ENCODE results near the gene RAPH1. TPM values are rescaled to one million over a fixed set of nuclear protein-coding genes. Genes with fewer than 3 reads are reported as not detected.

RAPH1 gene, protein sequence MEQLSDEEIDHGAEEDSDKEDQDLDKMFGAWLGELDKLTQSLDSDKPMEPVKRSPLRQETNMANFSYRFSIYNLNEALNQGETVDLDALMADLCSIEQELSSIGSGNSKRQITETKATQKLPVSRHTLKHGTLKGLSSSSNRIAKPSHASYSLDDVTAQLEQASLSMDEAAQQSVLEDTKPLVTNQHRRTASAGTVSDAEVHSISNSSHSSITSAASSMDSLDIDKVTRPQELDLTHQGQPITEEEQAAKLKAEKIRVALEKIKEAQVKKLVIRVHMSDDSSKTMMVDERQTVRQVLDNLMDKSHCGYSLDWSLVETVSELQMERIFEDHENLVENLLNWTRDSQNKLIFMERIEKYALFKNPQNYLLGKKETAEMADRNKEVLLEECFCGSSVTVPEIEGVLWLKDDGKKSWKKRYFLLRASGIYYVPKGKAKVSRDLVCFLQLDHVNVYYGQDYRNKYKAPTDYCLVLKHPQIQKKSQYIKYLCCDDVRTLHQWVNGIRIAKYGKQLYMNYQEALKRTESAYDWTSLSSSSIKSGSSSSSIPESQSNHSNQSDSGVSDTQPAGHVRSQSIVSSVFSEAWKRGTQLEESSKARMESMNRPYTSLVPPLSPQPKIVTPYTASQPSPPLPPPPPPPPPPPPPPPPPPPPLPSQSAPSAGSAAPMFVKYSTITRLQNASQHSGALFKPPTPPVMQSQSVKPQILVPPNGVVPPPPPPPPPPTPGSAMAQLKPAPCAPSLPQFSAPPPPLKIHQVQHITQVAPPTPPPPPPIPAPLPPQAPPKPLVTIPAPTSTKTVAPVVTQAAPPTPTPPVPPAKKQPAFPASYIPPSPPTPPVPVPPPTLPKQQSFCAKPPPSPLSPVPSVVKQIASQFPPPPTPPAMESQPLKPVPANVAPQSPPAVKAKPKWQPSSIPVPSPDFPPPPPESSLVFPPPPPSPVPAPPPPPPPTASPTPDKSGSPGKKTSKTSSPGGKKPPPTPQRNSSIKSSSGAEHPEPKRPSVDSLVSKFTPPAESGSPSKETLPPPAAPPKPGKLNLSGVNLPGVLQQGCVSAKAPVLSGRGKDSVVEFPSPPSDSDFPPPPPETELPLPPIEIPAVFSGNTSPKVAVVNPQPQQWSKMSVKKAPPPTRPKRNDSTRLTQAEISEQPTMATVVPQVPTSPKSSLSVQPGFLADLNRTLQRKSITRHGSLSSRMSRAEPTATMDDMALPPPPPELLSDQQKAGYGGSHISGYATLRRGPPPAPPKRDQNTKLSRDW
- 2.8 TPM for total RNA-seq

DNA sequence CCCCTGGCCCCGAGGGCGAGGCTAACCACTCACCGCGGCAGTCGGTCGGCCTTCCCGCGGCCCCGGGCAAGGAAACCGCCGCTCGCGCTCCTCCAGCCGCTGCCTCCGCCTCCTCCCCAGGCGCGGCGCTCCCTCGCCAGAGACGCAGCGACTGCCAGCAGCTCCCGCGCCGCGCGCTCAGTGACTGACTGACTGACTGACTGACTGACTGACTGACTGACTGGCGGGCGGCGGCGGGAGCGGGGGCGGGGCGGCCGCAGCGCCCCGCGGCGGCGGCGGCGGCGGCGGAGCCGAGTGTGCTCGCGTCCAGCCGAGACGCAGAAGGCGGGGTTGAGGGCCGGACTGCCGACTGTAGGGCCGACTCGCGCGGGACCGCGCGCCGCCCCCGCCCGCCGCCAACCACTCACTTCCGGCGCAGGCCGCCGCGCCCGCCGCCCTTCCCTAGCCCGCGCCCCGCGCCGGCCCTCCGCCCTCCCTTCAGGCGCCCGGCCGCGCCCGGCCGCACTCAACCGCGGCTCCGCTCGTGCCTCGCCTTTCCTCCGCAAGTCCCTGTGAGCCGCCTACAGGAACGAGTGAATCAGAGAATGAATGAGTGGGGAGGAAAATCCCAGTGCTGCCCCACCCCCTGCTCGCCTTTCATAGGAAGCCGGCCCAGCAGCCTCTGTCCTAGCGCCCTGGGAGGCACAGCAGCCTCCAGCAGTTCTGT is at the start of gene RAPH1:
TSS of gene RAPH1 (minus strand) at position 224 of the 706 bp plus-strand sequence. CDS start 39,948 bp downstream, outside the sequence.
- H3K9me3 ChIP-seq (ENCODE audit: low read depth, low read length) = peaks cover 6% of the 10 kb centered on the region
- H3K4me3 ChIP-seq (ENCODE audit: low read length) = peak within 1 kb of the TSS; percentile 55
- H3K27me3 ChIP-seq (ENCODE audit: insufficient read depth, low read length) = peaks cover 54% of the 10 kb centered on the region
- H3K4me1 ChIP-seq (ENCODE audit: insufficient read depth, low read length) = peaks cover 19% of the 10 kb centered on the region

DNA sequence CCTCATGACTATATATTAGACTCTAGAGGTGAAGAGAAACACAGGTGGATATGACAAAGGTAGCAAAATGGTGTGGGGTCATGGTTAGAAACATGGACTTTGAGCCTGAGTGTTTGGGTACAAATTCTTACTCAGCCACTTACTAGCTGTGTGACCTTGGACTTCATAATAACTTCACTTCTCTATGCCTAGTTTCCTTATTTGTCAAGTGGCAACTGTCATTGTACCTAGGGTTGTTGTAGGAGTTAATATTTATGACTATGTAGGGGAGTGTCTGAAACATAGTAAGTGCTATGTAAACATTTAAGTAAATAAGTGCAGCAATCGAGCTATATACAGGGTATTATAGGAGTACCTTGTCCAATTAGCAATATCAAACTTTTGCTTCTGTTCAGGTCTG is 49.7 kb upstream of the RAPH1 start:
- H3K4me3 ChIP-seq (ENCODE audit: low read length) = no peak overlapping the region
- no peaks in the 10 kb centered on the region for H3K9me3 ChIP-seq (ENCODE audit: low read depth, low read length)
- no peaks in the 10 kb centered on the region for H3K4me1 ChIP-seq (ENCODE audit: insufficient read depth, low read length)
- H3K27me3 ChIP-seq (ENCODE audit: insufficient read depth, low read length) = no peaks in the 10 kb centered on the region

DNA sequence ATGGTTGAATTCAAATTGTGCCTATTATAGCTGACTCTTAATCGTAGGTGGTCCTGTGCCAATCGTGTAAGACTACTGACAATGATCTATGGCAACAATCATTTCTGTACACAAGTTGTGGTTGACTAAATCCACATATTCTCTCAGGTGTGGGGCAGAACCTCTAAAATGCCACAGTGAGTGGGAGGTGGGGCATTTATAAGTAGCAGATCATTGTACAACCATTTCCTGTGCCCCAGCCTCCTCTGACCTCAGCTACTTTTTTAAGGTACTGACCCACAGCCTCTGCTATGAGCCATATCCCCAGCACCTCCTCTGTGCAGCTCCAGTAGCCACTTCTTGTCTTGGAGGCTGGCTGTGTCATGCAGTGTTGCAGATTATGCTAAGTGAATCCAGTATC is 48.6 kb upstream of the RAPH1 start:
- peaks cover 4% of the 10 kb centered on the region for H3K27me3 ChIP-seq (ENCODE audit: insufficient read depth, low read length)
- no peaks in the 10 kb centered on the region for H3K4me1 ChIP-seq (ENCODE audit: insufficient read depth, low read length)
- no peak overlapping the region for H3K4me3 ChIP-seq (ENCODE audit: low read length)
- no peaks in the 10 kb centered on the region for H3K9me3 ChIP-seq (ENCODE audit: low read depth, low read length)

DNA sequence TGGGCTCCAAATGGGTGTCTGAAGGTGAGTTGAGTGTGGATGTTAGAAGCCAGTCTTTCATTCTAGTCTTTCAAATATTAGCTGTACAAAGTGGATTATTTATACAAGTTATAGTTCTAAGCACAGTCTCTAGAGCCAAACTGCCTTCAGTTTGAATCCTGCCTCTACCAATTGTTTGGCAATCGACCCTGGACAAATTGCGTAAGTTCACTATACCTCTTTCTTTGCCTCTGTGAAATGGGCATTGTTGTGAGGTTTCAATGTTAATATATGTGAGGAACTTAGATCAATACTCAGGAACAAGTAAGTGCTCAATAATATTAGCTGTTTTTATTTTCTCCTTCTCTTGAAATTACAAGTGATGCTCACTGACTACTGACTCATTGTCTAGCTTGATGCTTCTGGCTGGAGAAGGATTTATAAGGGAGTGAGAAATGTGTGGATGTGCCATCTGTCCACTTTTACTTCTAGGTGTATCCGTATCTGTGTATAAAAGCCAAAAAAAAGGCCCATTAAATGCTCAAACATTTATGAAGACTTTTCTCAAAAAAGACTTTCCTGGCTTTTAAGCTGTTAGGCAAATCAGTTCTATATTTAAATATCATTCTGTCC is 48.1 kb upstream of the RAPH1 start:
- H3K27me3 ChIP-seq (ENCODE audit: insufficient read depth, low read length) = peaks cover 7% of the 10 kb centered on the region
- no peaks in the 10 kb centered on the region for H3K4me1 ChIP-seq (ENCODE audit: insufficient read depth, low read length)
- H3K4me3 ChIP-seq (ENCODE audit: low read length) = no peak overlapping the region
- no peaks in the 10 kb centered on the region for H3K9me3 ChIP-seq (ENCODE audit: low read depth, low read length)

DNA sequence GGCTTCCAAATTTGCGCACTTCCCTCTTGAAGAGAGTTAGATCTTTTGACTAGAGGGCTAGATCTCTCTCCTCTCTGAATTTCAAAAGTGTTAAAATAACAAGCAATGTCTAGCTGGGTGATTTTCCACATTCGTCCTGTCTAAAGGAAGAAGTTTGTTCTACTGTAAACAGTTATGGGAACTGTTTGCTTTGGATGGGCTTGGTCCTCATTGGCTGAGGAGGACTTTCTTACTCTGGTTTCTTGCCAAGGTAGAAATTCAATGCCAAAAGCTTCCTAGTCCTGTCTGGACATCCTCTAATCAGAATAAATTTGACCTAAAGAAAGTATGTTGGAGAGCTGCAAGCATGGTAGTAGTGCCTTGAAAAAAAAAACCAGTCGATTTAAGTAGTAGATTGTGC is 47.4 kb upstream of the RAPH1 start:
- no peaks in the 10 kb centered on the region for H3K4me1 ChIP-seq (ENCODE audit: insufficient read depth, low read length)
- H3K27me3 ChIP-seq (ENCODE audit: insufficient read depth, low read length) = peaks cover 7% of the 10 kb centered on the region
- no peaks in the 10 kb centered on the region for H3K9me3 ChIP-seq (ENCODE audit: low read depth, low read length)
- no peak overlapping the region for H3K4me3 ChIP-seq (ENCODE audit: low read length)

DNA sequence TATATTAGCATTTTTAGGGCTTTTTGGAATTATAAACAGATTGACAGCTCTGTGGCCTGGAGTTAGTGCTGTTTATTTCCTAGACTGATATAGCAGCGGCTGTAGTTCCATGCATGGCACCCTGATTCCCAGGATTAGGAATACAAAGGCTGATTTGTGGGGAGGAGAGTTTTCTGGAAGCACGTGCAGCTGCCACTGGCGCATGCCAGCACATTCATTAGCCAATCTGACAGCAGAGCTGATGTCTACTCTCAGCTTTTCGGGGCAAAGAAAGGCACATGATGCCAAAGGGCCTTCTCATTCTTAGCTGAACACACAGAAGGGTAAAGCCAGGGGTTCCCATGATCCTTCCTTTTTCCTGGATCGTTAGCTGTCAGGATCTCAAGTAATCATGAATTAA is 45.7 kb upstream of the RAPH1 start:
- H3K27me3 ChIP-seq (ENCODE audit: insufficient read depth, low read length) = peaks cover 7% of the 10 kb centered on the region
- no peaks in the 10 kb centered on the region for H3K4me1 ChIP-seq (ENCODE audit: insufficient read depth, low read length)
- H3K9me3 ChIP-seq (ENCODE audit: low read depth, low read length) = no peaks in the 10 kb centered on the region
- H3K4me3 ChIP-seq (ENCODE audit: low read length) = no peak overlapping the region

DNA sequence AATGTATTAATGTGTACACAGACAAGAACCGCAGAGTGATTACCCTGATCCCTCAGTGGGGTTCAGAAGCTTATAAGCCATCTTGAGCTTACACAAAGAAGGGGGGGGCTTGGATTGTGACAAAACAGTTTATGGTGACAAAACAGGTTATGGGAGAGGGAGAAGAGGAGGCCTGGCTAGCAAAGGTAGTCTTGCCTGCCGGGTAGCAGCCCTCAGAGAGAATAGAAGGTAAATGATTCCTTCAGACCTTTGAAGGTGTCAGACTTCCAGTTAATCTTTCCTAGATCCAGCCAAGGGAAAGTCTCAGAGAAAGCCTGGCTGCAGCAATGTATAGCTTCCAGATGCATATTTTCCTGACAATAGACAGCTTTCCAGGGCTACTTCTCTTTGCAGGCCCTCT is 44.6 kb upstream of the RAPH1 start:
- Histone ChIP-seq H3K4me1 (ENCODE audit: insufficient read depth, low read length) (no peaks in the 10 kb centered on the region), H3K9me3 (ENCODE audit: low read depth, low read length) (no peaks in the 10 kb centered on the region), H3K27me3 (ENCODE audit: insufficient read depth, low read length) (peaks cover 7% of the 10 kb centered on the region), H3K4me3 (ENCODE audit: low read length) (no peak overlapping the region)

DNA sequence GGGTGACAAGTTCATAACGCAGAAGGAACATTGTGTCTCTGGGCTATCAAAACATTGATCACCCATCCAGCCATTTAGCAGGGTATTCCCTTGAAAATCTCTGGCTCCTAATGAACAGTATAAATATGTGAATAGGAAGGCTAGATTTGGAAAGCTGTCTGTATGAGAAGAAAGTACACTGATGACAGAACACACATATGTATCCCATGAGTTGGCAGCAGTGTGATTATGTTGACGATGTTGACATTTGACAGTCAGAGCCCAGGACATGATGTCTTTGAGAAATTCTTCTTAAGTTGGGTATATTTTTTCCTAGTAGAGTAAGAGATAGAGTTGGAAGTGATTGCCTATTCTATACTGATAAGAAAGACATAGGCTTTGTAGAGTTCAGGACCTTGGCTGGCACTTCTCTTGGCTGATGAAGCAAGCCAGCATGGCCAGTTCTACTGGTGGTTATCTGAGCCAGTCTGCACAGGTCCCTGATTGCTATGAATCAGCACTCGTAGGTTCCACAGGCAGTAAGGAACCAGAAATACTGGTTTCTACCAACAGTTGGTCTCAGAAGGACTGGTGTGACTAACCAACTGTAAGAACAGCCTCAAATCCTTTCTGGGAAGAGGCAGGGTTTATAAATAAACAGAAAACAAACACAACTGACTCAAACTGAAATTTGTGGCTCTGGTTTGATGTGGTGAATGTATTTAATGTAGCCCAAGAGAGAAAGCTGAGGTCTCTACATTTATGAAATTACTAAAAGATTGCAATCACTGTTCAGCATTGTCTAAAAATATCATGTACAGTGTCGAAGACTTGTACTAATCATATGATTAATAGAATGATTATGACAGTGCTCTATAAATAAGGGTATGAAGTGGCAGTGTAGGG is 43.9 kb upstream of the RAPH1 start:
- H3K4me1 ChIP-seq (ENCODE audit: insufficient read depth, low read length) = no peaks in the 10 kb centered on the region
- peaks cover 7% of the 10 kb centered on the region for H3K27me3 ChIP-seq (ENCODE audit: insufficient read depth, low read length)
- H3K9me3 ChIP-seq (ENCODE audit: low read depth, low read length) = no peaks in the 10 kb centered on the region
- H3K4me3 ChIP-seq (ENCODE audit: low read length) = no peak overlapping the region

DNA sequence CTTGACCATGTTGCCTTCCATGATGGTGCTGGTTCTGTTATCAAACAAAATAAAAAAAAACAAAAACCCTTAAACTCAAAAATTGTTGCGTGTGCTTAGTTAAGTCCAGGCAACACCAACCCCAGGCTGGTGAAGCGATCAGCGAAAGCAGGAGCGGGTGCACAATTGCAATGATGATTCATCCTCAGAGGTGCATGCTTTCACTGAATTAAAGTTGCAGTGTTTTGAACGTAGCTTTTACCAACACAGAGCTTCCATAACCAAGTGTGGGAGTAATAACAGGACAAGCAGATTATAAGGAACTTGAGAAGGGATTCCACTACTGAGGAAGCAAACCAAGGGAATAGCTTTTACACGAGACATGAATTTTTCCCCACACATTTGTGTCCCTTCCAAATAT is 39.7 kb upstream of the RAPH1 start:
- Histone ChIP-seq H3K4me1 (ENCODE audit: insufficient read depth, low read length) (no peaks in the 10 kb centered on the region), H3K4me3 (ENCODE audit: low read length) (no peak overlapping the region), H3K9me3 (ENCODE audit: low read depth, low read length) (no peaks in the 10 kb centered on the region), H3K27me3 (ENCODE audit: insufficient read depth, low read length) (peaks cover 7% of the 10 kb centered on the region)

DNA sequence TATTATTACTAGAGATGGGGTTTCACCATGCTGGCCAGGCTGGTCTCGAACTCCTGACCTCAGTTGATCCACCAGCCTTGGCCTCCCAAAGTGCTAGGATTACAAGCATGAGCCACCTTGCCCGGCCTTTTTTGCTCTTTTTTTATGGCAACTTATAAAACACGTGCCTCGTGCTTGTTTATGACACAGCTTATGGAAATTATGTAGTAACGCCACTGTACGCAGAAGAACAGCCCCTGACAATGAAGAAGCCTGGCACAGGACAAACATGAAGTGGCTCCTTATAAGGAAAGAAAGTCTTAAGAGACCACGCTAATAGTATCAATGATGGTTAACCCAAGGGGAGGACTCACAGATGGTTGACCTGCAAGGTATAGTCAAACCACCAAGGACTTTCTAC is 37.2 kb upstream of the RAPH1 start:
- Histone ChIP-seq H3K4me3 (ENCODE audit: low read length) (no peak overlapping the region), H3K4me1 (ENCODE audit: insufficient read depth, low read length) (no peaks in the 10 kb centered on the region)

DNA sequence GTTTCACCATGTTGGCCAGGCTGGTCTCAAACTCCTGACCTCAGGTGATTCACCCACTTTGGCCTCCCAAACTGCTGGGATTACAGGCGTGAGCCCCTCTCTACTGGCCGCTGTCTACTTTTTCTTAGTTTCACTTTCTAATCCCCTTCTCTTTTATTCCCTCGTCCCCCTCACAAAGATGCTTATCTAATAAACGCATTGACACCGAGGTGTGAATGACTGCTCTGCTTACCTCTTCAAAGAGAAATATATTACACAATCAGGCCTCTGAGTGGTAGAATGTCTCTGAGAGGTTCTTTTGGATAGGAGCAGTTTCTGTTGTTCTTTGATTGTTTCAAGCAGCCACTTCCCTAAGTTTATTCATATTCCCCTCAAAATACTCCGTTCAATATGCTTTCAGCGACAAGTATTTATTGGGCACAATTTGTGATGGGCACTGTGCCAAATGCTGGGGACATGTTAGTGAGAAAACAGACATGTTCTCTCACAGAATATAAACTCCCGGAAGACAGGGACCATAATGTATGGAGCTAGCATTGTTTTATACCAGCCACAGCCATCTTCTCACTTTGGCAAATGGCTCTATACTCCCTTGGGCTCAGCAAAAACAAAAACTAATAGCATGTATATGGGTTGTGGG is 34.7 kb upstream of the RAPH1 start:
- Histone ChIP-seq H3K27me3 (ENCODE audit: insufficient read depth, low read length) (no peaks in the 10 kb centered on the region), H3K9me3 (ENCODE audit: low read depth, low read length) (no peaks in the 10 kb centered on the region), H3K4me1 (ENCODE audit: insufficient read depth, low read length) (no peaks in the 10 kb centered on the region), H3K4me3 (ENCODE audit: low read length) (no peak overlapping the region)

More for the DNA sequence above, 37.2 kb upstream of the RAPH1 start:
- Histone ChIP-seq H3K9me3 (ENCODE audit: low read depth, low read length) (no peaks in the 10 kb centered on the region), H3K27me3 (ENCODE audit: insufficient read depth, low read length) (no peaks in the 10 kb centered on the region)

DNA sequence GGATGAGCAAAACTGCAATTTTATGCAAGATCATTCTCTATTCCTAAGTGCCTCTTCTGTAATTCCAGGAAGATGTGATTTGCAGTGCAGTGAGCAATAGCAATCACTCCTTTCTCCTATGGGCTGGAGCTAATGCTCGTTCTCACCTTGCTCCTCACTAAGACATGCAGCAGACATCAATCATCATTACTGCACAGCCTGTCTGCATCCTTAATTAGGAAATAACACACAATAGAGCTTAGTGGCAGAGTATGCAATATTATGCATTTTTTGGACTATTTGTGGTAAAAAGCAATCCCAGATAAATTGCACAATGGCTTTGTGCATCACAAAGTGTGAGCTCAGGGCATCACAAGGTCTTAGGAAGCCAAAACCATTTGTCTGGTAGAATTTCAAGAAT is 32.6 kb upstream of the RAPH1 start:
- H3K27me3 ChIP-seq (ENCODE audit: insufficient read depth, low read length) = no peaks in the 10 kb centered on the region
- no peak overlapping the region for H3K4me3 ChIP-seq (ENCODE audit: low read length)
- H3K4me1 ChIP-seq (ENCODE audit: insufficient read depth, low read length) = no peaks in the 10 kb centered on the region
- no peaks in the 10 kb centered on the region for H3K9me3 ChIP-seq (ENCODE audit: low read depth, low read length)

DNA sequence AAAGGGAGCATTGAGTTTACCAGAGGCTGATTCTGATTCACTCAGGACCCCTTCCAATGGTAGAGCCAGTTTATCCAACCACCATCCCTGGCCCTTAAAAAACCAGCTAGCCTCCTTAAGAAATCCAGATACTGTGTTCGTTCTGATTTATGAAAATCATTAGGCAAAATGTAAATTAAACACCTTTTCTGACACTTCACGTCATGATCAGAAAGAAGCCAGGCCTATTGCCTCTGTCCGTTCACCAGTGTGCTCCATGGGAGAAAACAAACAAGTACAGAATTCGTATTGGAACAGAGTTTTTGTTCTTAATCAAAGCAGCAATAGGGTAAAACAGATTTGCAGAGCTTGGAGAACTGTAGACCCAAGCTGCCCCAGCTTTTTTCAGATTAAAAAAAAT is 31.1 kb upstream of the RAPH1 start:
- no peaks in the 10 kb centered on the region for H3K4me1 ChIP-seq (ENCODE audit: insufficient read depth, low read length)
- no peaks in the 10 kb centered on the region for H3K9me3 ChIP-seq (ENCODE audit: low read depth, low read length)
- H3K27me3 ChIP-seq (ENCODE audit: insufficient read depth, low read length) = no peaks in the 10 kb centered on the region
- no peak overlapping the region for H3K4me3 ChIP-seq (ENCODE audit: low read length)
